Memory B cell (primary cell): Measurements from ENCODE around the gene FPR1.

Experiments
- ATAC-seq: fragments of 150-1000 bp; cut with Tn5 transposase; 2 replicates; pipeline ENCODE4 v1.10.0; 2021; ENCODE audit warnings: low read depth, mild to moderate bottlenecking, moderate library complexity
- DNase-seq, 2 donors: peaks; one replicate each; pipeline ENCODE4 v3.0.0; 2022; ENCODE audit warnings: low spot score in 2 of 2
- H3K27ac Mint-ChIP-seq: one replicate; pipeline ENCODE4 v1.8.0; 2022; ENCODE audit warnings: mild to moderate bottlenecking, moderate library complexity, mixed read lengths
- H3K27me3 Mint-ChIP-seq: one replicate; pipeline ENCODE4 v1.8.0; 2022; ENCODE audit warnings: mixed read lengths
- H3K36me3 Mint-ChIP-seq: one replicate; pipeline ENCODE4 v1.8.0; 2022; ENCODE audit warnings: mild to moderate bottlenecking, mixed read lengths
- H3K4me1 Mint-ChIP-seq: one replicate; pipeline ENCODE4 v1.8.0; 2022; ENCODE audit warnings: mixed read lengths
- H3K4me3 Mint-ChIP-seq: one replicate; pipeline ENCODE4 v1.8.0; 2022; ENCODE audit warnings: mild to moderate bottlenecking, moderate library complexity, mixed read lengths
- H3K9me3 Mint-ChIP-seq: one replicate; pipeline ENCODE4 v1.8.0; 2022; ENCODE audit warnings: mixed read lengths

Gene FPR1

DNA sequence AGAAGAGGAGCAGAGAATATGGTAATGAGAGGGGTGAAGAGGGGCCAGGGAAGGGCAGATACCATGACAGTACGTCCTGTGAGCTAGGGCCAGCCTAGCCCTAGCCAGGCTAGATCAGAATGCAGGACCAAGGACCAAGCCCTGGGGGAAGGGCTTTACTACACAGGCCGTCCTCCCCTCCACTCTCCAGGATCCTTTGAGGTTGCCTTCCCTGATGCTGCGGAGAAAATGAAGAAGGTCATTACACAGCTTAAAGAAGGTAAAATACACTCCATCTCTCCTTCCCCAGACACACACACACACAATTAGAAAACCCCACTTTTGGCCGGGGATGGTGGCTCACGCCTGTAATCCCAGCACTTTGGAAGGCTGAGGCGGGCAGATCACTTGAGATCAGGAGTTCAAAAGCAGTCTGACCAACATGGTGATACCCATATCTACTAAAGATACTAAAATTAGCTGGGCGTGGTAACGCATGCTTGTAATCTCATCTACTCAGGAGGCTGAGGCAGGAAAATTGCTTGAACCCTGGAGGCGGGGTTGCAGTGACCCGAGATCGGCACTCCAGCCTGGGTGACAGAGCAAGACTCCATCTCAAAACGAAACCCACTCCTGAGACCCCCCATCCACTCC lies 50.1 kb downstream of the FPR1 start:
- ATAC-seq (no peak), DNase-seq (no peak)
- Mint-ChIP-seq H3K4me3 (no peak overlapping the region), H3K4me1 (peaks cover 19% of the 10 kb centered on the region), H3K27me3 (peaks cover 10% of the 10 kb centered on the region), H3K9me3 (peaks cover 1% of the 10 kb centered on the region), H3K36me3 (peaks cover 10% of the 10 kb centered on the region), H3K27ac (no peak overlapping the region)

DNA sequence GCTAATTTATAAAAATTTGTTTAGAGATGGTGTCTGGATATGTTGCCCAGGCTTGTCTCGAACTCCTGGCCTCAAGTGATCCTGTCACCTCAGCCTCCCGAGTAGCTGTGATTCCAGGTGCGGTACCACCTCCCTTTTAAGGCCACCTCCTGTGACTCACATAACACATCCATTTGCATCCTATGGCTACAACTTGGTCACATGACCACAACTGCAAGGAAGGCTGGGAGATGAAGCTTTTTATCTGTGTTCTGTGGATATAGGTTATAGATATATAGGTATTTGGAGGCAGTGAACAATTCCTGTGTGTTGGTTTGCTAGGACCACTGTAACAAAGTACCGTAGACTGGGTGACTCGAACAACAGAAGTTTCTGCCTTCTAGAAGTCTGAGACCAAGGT lies 52.5 kb downstream of the FPR1 start:
- no peaks in the 10 kb centered on the region for H3K36me3 Mint-ChIP-seq
- H3K4me3 Mint-ChIP-seq = no peak overlapping the region
- DNase-seq (no peak), ATAC-seq (no peak)
- peaks cover 14% of the 10 kb centered on the region for H3K27me3 Mint-ChIP-seq
- peaks cover 10% of the 10 kb centered on the region for H3K4me1 Mint-ChIP-seq
- H3K9me3 Mint-ChIP-seq = peaks cover 1% of the 10 kb centered on the region
- H3K27ac Mint-ChIP-seq = no peak overlapping the region

DNA sequence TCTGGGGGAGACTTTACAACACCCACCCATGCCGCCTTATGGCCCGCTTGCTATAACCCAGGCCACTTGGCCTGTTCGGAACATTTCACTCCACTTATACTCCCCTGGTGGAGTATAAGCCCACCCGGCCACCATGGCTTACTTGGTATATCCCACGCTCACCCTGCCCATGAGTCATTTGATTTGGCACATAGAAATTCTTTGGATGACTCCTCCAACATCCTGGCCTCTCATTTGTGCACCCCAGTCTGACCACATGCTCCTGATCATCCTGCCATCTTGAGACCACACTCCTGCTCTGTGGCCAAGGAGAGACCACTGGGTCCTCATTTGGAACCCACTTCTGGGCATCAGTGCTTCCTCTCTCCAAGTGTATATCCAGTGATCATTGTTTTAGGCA lies 53.4 kb downstream of the FPR1 start:
- H3K4me1 Mint-ChIP-seq = peaks cover 9% of the 10 kb centered on the region
- ATAC-seq (no peak), DNase-seq (no peak)
- peaks cover 1% of the 10 kb centered on the region for H3K9me3 Mint-ChIP-seq
- no peak overlapping the region for H3K4me3 Mint-ChIP-seq
- H3K27me3 Mint-ChIP-seq = peaks cover 21% of the 10 kb centered on the region
- no peak overlapping the region for H3K27ac Mint-ChIP-seq
- no peaks in the 10 kb centered on the region for H3K36me3 Mint-ChIP-seq

DNA sequence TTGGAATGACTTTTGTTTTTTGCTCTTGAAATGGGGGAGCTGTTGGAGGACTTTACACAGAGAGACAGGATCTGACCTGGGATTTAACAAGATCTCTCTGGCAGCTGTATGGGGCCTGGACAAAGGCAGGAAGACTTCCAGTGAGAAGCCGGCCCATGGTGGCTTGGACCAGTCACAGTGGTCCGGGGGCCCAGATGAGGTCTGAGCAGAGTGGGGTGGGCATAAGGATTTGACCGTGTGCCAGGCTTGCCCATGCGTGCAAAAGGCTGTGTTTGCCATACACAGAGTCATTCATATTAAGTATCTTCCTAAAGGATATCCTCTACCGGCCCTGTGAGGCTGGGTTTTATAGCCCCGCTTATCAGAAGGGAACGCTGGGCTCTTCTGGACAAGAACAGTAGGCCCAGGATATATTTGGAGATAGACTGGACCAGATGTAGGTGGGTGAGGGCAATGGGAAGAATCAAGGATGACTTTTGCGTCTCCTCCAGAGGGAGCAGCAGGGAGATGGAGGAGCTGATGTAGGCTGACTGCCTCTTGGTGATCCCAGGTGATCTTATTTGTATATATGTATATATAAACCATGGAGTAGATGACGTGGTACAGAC lies 54.4 kb downstream of the FPR1 start:
- DNase-seq (no peak), ATAC-seq (no peak)
- H3K27me3 Mint-ChIP-seq = peaks cover 21% of the 10 kb centered on the region
- H3K9me3 Mint-ChIP-seq = peaks cover 1% of the 10 kb centered on the region
- H3K36me3 Mint-ChIP-seq = no peaks in the 10 kb centered on the region
- H3K4me1 Mint-ChIP-seq = peaks cover 2% of the 10 kb centered on the region
- no peak overlapping the region for H3K4me3 Mint-ChIP-seq
- H3K27ac Mint-ChIP-seq = no peak overlapping the region

DNA sequence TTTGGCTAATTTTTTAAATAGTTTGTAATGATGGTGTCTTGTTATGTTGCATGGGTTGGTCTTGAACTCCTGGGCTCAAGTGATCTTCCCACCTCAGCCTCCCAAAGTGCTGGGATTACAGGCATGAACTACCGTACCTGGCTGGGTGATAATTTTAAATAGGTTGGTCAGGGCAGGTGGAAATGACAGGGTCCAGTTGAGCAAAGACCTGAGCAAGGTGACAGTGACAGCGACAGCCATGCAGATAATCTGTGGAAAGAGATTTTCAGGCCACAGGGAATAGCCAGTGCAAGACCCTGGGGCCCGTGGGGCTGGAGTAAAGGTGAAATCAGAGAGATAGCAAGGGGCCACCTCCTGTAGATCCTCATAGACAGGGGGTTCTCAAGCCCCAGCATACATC lies 55.1 kb downstream of the FPR1 start:
- Mint-ChIP-seq H3K36me3 (no peaks in the 10 kb centered on the region), H3K27ac (no peak overlapping the region), H3K9me3 (peaks cover 1% of the 10 kb centered on the region), H3K27me3 (peaks cover 19% of the 10 kb centered on the region), H3K4me3 (no peak overlapping the region), H3K4me1 (peaks cover 2% of the 10 kb centered on the region)
- ATAC-seq (no peak), DNase-seq (no peak)
